T47D (cell line): ENCODE measurements around the gene RPL29.

Experiments
- DNase-seq, 2 experiments: peaks; one replicate each; pipeline versions ENCODE4 v3.0.0 to v3.0.0-alpha.2; 2011 to 2012; ENCODE audit warnings: low read depth in 1 of 2, low spot score in 1 of 2
- JUND ChIP-seq: IDR thresholded peaks from 2 replicates; pipeline ENCODE4 v1.6.1; 2012; ENCODE audit warnings: low read depth
- in situ Hi-C: cut with HindIII; loops from 2 replicates; pipeline ENCODE4 v1.10.0; 2016; ENCODE audit warnings: low sequenced_read_pairs, low pct_unique_long_range_greater_than_20kb

The RPL29 gene

GRCh38 chr3:52023101-52023770, 27.5 kb upstream of the RPL29 start:
- in situ Hi-C loops: no loop called here
- no peak for TF ChIP-seq JUND
- no peak for DNase-seq

- TF ChIP-seq JUND: no peak
- no peak for DNase-seq
Measured at GRCh38 chr3:52022323-52023100, 26.8 kb upstream of the RPL29 start.

GRCh38 chr3:52021489-52022268, 26.0 kb upstream of the RPL29 start:
- DNase-seq: no peak
- in situ Hi-C loops: no loop called here
- no peak for TF ChIP-seq JUND

More at GRCh38 chr3:52022323-52023100, 26.8 kb upstream of the RPL29 start:
- in situ Hi-C loops: no loop called here

GRCh38 chr3:52020796-52021195, 25.1 kb upstream of the RPL29 start:
- TF ChIP-seq JUND: no peak
- in situ Hi-C loops: no loop called here
- no peak for DNase-seq

- no peak for DNase-seq
- TF ChIP-seq JUND: no peak
- in situ Hi-C loops: no loop called here
Measured at GRCh38 chr3:52019352-52020080, 23.8 kb upstream of the RPL29 start.

- in situ Hi-C loops: no loop called here
Measured at GRCh38 chr3:52018319-52019000, 22.8 kb upstream of the RPL29 start.

GRCh38 chr3:52017586-52017985, 21.9 kb upstream of the RPL29 start:
- TF ChIP-seq JUND: no peak
- in situ Hi-C loops: no loop called here
- DNase-seq: no peak

More at GRCh38 chr3:52018319-52019000, 22.8 kb upstream of the RPL29 start:
- DNase-seq: no peak
- TF ChIP-seq JUND: no peak

GRCh38 chr3:52015438-52016228, 19.9 kb upstream of the RPL29 start:
- in situ Hi-C loops: no loop called here
- no peak for TF ChIP-seq JUND
- DNase-seq: no peak

GRCh38 chr3:52014613-52015012, 18.9 kb upstream of the RPL29 start:
- DNase-seq: no peak
- in situ Hi-C loops: no loop called here

GRCh38 chr3:52013802-52014598, 18.3 kb upstream of the RPL29 start:
- DNase-seq: no peak
- no peak for TF ChIP-seq JUND
- in situ Hi-C loops: no loop called here

More at GRCh38 chr3:52014613-52015012, 18.9 kb upstream of the RPL29 start:
- no peak for TF ChIP-seq JUND

GRCh38 chr3:52012699-52013098, 17.0 kb upstream of the RPL29 start:
- no peak for TF ChIP-seq JUND
- no peak for DNase-seq
- in situ Hi-C loops: no loop called here
